Activated CD8-positive, alpha-beta T cell treated with anti-CD3 and anti-CD28 coated beads, Interleukin-2, amount 10 ng/mL, durations not matched to agents 7 days and 5 days (primary cell): ENCODE results near the gene MTG2. TPM values are rescaled to one million over a fixed set of nuclear protein-coding genes. Genes with fewer than 3 reads are reported as not detected.

Experiments
- ATAC-seq: fragments of 150-1000 bp; cut with Tn5 transposase; one replicate; pipeline ENCODE4 v1.10.0; 2021; ENCODE audit warnings: moderate library complexity
- CTCF ChIA-PET: fragments of 350-600 bp; sonication (Branson Sonifier 250); formaldehyde crosslinking; loops from one replicate; lab custom pipeline; 2021; ENCODE audit warnings: antibody characterized with exemption; lab: Charles Lee
- POLR2A ChIA-PET: fragments of 350-600 bp; sonication (Branson Sonifier 250); formaldehyde crosslinking; loops from one replicate; lab custom pipeline; 2021; ENCODE audit warnings: antibody characterized with exemption; lab: Charles Lee
- DNase-seq: peaks from one replicate; pipeline ENCODE4 v3.0.0-alpha.2; 2020
- H3K27ac Mint-ChIP-seq: one replicate; pipeline ENCODE4 v1.8.0; 2021; ENCODE audit warnings: mild to moderate bottlenecking, mixed read lengths
- H3K27me3 Mint-ChIP-seq: one replicate; pipeline ENCODE4 v1.8.0; 2021; ENCODE audit warnings: low read depth, mixed read lengths
- H3K36me3 Mint-ChIP-seq: one replicate; pipeline ENCODE4 v1.8.0; 2021; ENCODE audit warnings: low read depth, mixed read lengths
- H3K4me1 Mint-ChIP-seq: one replicate; pipeline ENCODE4 v1.8.0; 2021; ENCODE audit warnings: low read depth, mixed read lengths
- H3K4me3 Mint-ChIP-seq: one replicate; pipeline ENCODE4 v1.8.0; 2021; ENCODE audit warnings: mild to moderate bottlenecking, mixed read lengths
- H3K9me3 Mint-ChIP-seq: one replicate; pipeline ENCODE4 v1.8.0; 2022; ENCODE audit warnings: mixed read lengths; ENCODE audit not compliant: insufficient read depth
- total RNA-seq, 2 experiments: library from RNA; stranded (reverse); gene quantifications; one replicate each; pipeline ENCODE4 v1.2.3, GENCODE V29; 2021

Gene MTG2
- total RNA-seq, 2 experiments from 2014 or later: 31.7 to 34.4 TPM

DNA sequence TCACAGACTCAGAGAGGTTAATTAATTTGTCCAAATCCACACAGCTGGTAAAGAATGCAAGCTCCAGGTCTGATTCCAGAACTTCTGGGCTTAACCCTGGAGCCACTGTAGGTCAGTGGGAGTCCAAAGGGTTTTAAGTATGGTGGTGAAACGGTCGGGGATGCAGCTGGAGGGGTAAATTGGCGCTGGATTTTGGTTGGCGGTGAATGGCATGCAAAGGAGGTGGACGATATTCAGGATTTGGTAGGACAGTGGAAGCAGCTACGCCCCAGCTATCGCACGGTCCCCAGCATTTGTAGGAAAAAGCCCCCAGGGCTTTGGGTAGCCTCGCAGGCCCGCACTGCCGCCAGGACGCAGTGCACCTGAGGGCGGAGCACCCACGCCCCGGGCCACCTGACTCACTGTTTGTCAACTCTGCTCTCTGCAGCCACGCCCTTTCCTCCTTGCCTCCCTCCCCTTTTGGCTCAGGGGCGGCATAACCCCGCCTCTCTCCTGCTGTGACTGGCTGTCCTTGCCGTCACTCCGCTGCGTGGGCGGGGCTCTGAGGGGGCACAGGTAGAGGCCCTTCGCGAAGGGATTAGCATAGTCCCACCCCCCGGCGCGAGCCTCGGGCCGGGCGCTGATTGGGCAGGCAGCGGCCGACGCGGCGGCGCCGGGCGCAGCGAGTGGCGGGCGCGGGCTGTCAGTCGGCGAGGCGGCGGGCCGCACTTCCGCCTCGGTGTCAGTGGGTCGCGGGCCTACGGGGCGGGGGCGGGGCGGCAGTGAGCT, 55.2 kb downstream of the MTG2 start, which contains the start of gene OSBPL2:
Gene OSBPL2, plus strand, starts transcription at position 721 of the 768 bp plus-strand sequence. CDS start 17,664 bp downstream, outside the sequence.
- CTCF ChIA-PET: no interaction called here
- H3K4me1 Mint-ChIP-seq: peaks cover 33% of the 10 kb centered on the region
- no peaks in the 10 kb centered on the region for H3K27me3 Mint-ChIP-seq
- DNase-seq (peak; percentile 100), ATAC-seq (peak; percentile 100)
- H3K36me3 Mint-ChIP-seq: peaks cover 4% of the 10 kb centered on the region
- peak within 1 kb of the TSS; percentile 78 for H3K4me3 Mint-ChIP-seq
- peak within 1 kb of the TSS; percentile 87 for H3K27ac Mint-ChIP-seq
- POLR2A ChIA-PET: no interaction called here
- H3K9me3 Mint-ChIP-seq: no peaks in the 10 kb centered on the region

DNA sequence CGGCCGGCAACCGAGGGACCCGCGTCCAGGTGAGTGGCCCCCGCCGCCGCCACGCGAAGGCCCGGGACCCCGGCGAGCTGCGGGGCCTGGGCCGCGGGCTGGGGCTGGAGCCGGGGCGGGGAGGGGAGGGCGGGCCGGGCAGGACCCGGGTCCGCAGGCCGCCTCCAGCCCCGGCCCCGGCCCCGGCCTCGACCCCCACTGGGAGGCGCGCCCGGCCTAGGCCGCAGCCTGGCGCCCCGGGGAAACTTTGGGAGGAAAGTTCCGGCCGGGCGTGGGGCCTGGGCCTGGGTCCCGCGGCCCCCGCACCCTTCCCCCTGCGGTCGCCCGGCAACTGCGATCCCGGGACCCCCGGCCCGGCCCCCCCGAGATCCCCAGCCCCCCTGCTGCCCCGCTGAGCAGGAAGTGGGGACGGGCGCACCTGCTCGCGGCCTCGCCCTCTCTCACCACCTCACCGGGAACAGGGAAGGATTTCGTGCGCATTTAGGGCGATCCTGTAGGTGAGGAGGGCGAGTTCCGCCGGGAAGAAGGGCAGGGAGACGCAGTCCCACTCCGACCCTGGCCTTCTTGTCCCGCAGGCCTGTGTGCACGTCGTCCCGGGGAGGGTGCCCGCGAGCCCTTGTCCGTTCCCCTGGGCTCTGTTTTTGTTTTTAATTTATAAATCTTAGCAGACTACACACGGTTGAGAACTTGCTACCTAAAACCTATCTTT, 55.9 kb downstream of the MTG2 start:
- CTCF ChIA-PET: no interaction called here
- H3K27me3 Mint-ChIP-seq: no peaks in the 10 kb centered on the region
- DNase-seq: peak; percentile 23
- H3K4me1 Mint-ChIP-seq: peaks cover 33% of the 10 kb centered on the region
- POLR2A ChIA-PET: no interaction called here
- no peaks in the 10 kb centered on the region for H3K9me3 Mint-ChIP-seq
- H3K4me3 Mint-ChIP-seq: peak overlapping the region; percentile 78
- H3K27ac Mint-ChIP-seq: peak overlapping the region; percentile 80
- peaks cover 4% of the 10 kb centered on the region for H3K36me3 Mint-ChIP-seq
- ATAC-seq: no peak

DNA sequence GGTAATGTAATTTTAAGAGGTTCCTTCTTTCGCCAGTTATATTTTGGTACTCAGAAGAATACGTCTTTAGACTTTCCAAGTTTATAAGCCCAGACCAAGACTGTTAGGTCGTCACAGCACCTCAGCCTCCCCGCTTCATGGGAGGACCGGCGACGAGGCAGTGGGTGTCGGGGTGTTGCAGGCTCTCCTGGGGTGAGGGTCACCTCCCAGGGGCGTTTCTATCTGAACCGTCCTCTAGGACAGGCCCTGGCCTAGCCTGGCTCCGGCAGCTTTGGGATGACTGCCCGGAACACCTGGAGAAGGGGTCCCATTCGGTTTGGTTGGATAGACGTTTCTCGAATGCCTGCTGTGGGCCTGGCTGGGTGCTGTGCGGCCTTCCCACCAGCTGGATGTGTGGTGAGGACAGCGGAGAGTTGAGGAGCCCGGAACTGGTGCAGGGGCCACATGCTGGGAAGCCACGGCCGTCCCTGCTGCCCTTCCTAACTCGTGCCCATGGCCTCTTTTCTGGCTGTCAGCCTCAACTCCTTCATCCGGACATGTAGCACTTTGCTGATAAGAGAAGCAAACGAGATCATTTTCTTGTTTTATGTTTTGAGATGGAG, 56.6 kb downstream of the MTG2 start:
- no peaks in the 10 kb centered on the region for H3K9me3 Mint-ChIP-seq
- H3K4me3 Mint-ChIP-seq: peak overlapping the region; percentile 78
- no peaks in the 10 kb centered on the region for H3K27me3 Mint-ChIP-seq
- POLR2A ChIA-PET: interaction anchor here (0.6 kb wide), 1 partner anchor 35 kb away, joined by 4 read pairs; no protein-coding TSS in a partner anchor
- ATAC-seq (no peak), DNase-seq (no peak)
- peaks cover 4% of the 10 kb centered on the region for H3K36me3 Mint-ChIP-seq
- peaks cover 37% of the 10 kb centered on the region for H3K4me1 Mint-ChIP-seq
- peak overlapping the region; percentile 80 for H3K27ac Mint-ChIP-seq
- CTCF ChIA-PET: no interaction called here

DNA sequence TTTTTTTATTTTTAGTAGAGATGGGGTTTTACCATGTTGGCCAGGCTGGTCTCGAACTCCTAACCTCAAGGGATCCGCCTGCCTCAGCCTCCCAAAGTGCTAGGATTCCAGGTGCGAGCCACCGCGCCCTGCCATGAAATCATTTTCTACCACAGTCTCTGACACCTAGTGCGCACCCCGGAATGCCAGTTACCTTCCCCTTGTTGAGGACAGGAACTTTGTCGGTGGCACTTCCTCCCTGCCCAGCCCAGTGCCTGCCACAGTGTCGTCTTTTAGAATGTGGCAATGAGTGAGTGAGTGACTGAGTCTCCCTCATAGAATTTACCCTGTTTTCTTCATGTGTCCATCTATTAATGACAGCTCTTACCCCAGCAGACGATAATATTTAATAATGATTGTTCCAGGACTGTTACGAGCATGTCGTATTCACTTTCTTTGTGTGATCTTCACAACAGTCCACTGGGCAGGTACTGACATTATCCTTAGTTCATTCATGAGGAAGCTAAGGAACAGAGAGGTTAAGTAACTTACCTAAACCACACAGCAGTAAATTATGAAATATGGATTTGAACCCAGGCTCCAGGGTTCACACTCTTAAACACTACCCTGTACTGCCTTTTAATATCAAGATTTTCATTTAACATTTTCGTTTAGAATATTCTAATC, 57.3 kb downstream of the MTG2 start:
- ATAC-seq: no peak

DNA sequence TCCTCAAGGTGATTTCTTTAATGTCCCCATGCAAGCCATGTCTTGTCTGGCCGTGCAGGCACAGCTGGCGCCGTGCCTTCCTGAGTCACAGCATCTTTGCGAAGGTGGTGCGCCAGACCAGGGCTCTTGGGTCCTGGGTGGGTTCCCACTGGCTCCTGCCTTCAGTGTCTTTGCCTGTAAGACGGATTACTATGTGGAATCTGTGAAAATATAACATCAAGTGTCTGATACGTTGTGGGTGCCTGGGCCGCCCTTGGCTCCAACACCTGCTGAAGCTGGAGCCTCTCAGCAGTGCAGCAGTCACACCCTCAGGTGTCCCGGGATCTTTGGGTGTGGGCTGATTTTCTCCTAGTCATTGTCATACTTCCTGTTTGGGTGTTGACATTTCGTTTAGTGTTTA, 58.7 kb downstream of the MTG2 start:
- Mint-ChIP-seq H3K4me1 (peaks cover 42% of the 10 kb centered on the region), H3K4me3 (no peak overlapping the region), H3K27me3 (no peaks in the 10 kb centered on the region), H3K36me3 (peaks cover 4% of the 10 kb centered on the region), H3K9me3 (no peaks in the 10 kb centered on the region), H3K27ac (peak overlapping the region; percentile 30)
- ATAC-seq (no peak), DNase-seq (no peak)
- CTCF ChIA-PET: no interaction called here
- POLR2A ChIA-PET: no interaction called here

More for the DNA sequence above, 57.3 kb downstream of the MTG2 start:
- DNase-seq: no peak
- no peaks in the 10 kb centered on the region for H3K27me3 Mint-ChIP-seq
- peaks cover 42% of the 10 kb centered on the region for H3K4me1 Mint-ChIP-seq
- peak overlapping the region; percentile 78 for H3K4me3 Mint-ChIP-seq
- H3K27ac Mint-ChIP-seq: no peak overlapping the region
- ChIA-PET POLR2A (interaction anchor here (0.6 kb wide), 1 partner anchor 36 kb away, joined by 4 read pairs; no protein-coding TSS in a partner anchor), CTCF (no interaction called here)
- no peaks in the 10 kb centered on the region for H3K9me3 Mint-ChIP-seq
- peaks cover 4% of the 10 kb centered on the region for H3K36me3 Mint-ChIP-seq

DNA sequence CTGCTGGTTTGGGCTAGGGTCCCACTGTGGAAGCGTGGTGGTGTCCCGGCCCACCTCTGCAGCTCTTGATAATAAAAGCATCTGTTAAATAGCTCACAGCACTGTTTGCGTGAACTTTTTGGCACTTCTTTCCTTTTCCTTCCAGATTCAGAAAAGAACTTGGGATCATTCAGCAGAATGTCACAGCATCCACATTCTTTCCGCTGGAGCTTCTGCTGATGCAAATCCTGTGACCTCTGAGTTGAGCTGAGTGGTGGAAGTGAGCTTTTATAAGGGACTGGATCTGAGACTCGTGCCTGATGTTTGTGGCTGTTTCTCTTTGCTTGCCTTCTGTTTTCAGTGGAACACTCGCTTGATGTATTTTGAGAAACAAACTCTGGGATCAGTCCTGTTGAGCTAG, 59.3 kb downstream of the MTG2 start:
- H3K9me3 Mint-ChIP-seq: no peaks in the 10 kb centered on the region
- H3K27ac Mint-ChIP-seq: no peak overlapping the region
- H3K4me1 Mint-ChIP-seq: peaks cover 42% of the 10 kb centered on the region

DNA sequence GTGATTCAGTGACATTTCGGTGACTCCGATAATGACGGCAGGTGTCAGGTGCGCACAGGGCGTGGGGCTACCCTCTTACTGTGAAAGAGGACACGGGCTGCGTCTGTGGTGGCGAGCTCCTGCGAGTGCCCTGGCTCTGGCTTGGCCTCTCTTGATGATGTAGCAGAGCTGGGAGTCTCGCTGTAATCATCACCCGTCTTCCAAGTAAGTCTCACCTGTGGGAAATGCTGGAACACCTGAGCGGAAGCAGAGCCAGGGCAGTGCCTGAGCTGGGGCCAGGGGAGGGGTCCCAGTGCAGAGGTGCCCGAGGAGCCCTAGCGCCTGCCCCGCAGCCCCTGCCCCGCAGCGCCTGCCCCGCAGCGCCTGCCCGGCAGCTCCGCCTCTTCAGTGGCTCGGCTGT, 60.3 kb downstream of the MTG2 start:
- H3K4me3 Mint-ChIP-seq: no peak overlapping the region
- CTCF ChIA-PET: no interaction called here
- no peaks in the 10 kb centered on the region for H3K27me3 Mint-ChIP-seq
- DNase-seq (no peak), ATAC-seq (no peak)
- H3K36me3 Mint-ChIP-seq: peaks cover 4% of the 10 kb centered on the region
- no peak overlapping the region for H3K27ac Mint-ChIP-seq
- peaks cover 35% of the 10 kb centered on the region for H3K4me1 Mint-ChIP-seq
- POLR2A ChIA-PET: no interaction called here
- no peaks in the 10 kb centered on the region for H3K9me3 Mint-ChIP-seq

More for the DNA sequence above, 59.3 kb downstream of the MTG2 start:
- ChIA-PET CTCF (no interaction called here), POLR2A (interaction anchor here (0.8 kb wide), 1 partner anchor 53 kb away, joined by 3 read pairs; no protein-coding TSS in a partner anchor)
- peaks cover 4% of the 10 kb centered on the region for H3K36me3 Mint-ChIP-seq
- H3K27me3 Mint-ChIP-seq: no peaks in the 10 kb centered on the region
- no peak for ATAC-seq
- no peak overlapping the region for H3K4me3 Mint-ChIP-seq
- no peak for DNase-seq

DNA sequence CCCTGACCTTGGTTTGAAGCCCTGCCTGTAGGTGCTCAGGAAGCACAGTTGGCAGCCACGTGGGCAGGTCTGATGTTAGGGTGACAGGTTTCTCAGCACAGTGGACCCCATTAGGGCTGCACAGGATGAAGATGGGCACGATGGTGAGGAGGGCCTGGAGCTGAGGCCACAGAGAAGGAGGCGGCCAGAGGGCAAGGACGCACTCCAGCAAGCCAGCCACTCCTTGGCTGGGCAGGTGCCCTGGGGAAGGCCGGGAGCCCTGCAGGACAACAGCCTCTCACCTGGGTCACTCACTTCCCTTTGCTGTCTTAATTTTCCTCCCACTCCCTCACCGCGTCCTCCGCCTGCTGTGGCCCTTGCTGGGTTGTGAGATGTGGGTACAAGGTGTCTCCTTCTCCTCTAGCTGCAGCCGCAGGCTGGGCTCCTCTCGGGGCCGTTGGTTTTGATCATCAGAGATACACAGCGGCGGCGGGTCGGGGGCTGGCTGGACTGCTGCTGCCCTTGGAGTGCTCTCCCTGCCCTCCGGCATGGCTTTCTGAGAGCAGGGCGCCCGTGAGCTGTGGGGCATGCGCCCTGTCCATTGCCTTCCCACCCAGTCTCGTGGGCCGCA, 61.2 kb downstream of the MTG2 start:
- Mint-ChIP-seq H3K27me3 (no peaks in the 10 kb centered on the region), H3K27ac (no peak overlapping the region), H3K4me3 (no peak overlapping the region), H3K9me3 (no peaks in the 10 kb centered on the region), H3K4me1 (peaks cover 34% of the 10 kb centered on the region), H3K36me3 (peaks cover 4% of the 10 kb centered on the region)
- POLR2A ChIA-PET: no interaction called here
- DNase-seq (no peak), ATAC-seq (no peak)
- CTCF ChIA-PET: no interaction called here

DNA sequence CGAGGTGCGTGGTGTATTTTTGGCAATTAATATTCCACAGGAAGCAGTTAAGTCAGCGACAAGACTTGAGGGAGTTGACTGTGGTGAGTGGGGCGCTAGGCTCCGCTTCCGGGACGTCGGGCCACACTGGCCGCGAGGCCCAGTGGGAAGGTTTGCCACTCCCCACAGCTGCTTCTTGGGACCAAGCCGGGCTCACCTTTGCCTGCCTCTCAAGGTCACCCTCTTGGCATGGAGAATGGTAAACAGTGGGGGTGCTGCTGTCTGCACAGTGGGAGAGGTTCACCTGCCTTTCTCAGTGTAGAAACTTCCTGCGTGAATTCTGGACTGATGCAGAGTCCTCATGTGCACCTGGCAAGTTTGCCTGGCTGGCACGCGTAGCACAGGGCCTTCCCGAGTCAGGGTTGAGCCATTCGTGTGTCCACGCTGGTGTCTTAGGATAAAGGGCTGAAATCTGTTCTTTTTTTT, 61.8 kb downstream of the MTG2 start:
- Mint-ChIP-seq H3K36me3 (peaks cover 4% of the 10 kb centered on the region), H3K27ac (peak overlapping the region; percentile 40), H3K4me3 (no peak overlapping the region), H3K27me3 (no peaks in the 10 kb centered on the region), H3K4me1 (peaks cover 27% of the 10 kb centered on the region), H3K9me3 (no peaks in the 10 kb centered on the region)
- no peak for DNase-seq
- CTCF ChIA-PET: no interaction called here
- ATAC-seq: no peak
- POLR2A ChIA-PET: no interaction called here

DNA sequence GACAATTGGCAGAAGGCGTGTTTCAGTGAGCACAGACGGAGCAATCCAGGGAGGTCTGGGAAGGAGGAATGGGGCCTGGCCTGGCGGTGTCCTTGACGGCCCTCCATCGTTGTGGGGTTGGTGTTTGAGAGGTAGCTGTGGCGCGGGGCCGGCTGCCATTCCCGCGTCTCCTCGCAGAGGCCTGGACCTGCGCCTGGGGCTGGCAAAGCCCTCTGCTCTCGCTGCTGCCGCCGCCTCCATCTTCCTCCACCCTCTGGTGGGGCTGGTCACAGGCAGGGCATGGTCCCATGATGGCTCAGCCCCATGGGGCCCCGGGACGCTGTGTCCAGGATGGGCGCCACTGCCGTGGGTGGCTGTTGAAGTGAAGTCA, 63.1 kb downstream of the MTG2 start:
- ATAC-seq (no peak), DNase-seq (no peak)
- Mint-ChIP-seq H3K27me3 (no peaks in the 10 kb centered on the region), H3K9me3 (no peaks in the 10 kb centered on the region), H3K27ac (no peak overlapping the region), H3K4me1 (peaks cover 17% of the 10 kb centered on the region), H3K36me3 (peaks cover 4% of the 10 kb centered on the region), H3K4me3 (no peak overlapping the region)
- POLR2A ChIA-PET: interaction anchor here (0.6 kb wide), 1 partner anchor 37 kb away, joined by 3 read pairs; no protein-coding TSS in a partner anchor
- CTCF ChIA-PET: no interaction called here

DNA sequence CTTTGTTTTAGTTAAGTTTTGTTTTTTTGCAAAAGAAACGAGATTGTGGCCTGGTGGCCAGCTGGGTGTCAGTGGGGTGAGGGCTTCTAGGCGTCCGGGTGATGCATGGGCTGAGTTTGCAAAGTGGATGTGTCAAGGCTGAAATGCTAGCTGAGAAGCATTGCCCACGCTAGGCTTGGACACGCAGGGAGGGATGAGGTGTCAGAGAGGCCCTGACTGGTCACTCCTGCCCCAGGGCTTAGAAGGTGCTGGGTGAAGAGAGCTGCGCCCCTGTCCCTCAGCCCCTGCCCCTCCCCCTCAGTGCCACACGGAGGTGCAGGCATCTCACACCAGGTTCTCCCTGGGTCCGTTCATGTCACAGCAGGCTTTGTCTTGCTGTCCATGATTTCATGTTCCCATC, 63.6 kb downstream of the MTG2 start:
- ATAC-seq (no peak), DNase-seq (no peak)
- CTCF ChIA-PET: interaction anchor here (0.6 kb wide), 1 partner anchor 1795 kb away, joined by 4 read pairs; no protein-coding TSS in a partner anchor
- POLR2A ChIA-PET: interaction anchor here (0.5 to 0.6 kb wide), 2 partner anchors 19 to 37 kb away, joined by 3 to 5 read pairs; no protein-coding TSS in a partner anchor
- Mint-ChIP-seq H3K4me3 (no peak overlapping the region), H3K36me3 (peaks cover 2% of the 10 kb centered on the region), H3K27ac (no peak overlapping the region), H3K27me3 (no peaks in the 10 kb centered on the region), H3K9me3 (no peaks in the 10 kb centered on the region), H3K4me1 (peaks cover 15% of the 10 kb centered on the region)
